Loucy (cell line): ENCODE results near the gene GSG1L.

Experiments used
- H2AFZ ChIP-seq: fragments of 200-600 bp; sonication (generic); 2 replicates; pipeline ENCODE4 v1.6.0; 2016; ENCODE audit warnings: antibody characterized with exemption, mild to moderate bottlenecking, low read length, moderate library complexity
- H3F3A ChIP-seq: fragments of 200-600 bp; 2 replicates; pipeline ENCODE4 v1.6.0; 2016; ENCODE audit warnings: antibody characterized with exemption, low read depth, mild to moderate bottlenecking
- H3K27me3 ChIP-seq: fragments of 200-600 bp; sonication (generic); 2 replicates; pipeline ENCODE4 v1.6.1; 2014; ENCODE audit warnings: low read length, mild to moderate bottlenecking; ENCODE audit not compliant: insufficient read depth, poor library complexity, severe bottlenecking
- H3K36me3 ChIP-seq: fragments of 200-600 bp; sonication (generic); 2 replicates; pipeline ENCODE4 v1.6.1; 2016; ENCODE audit warnings: low read length; ENCODE audit not compliant: insufficient read depth
- H3K4me1 ChIP-seq: fragments of 200-600 bp; sonication (generic); 2 replicates; pipeline ENCODE4 v1.5.1; 2014; ENCODE audit warnings: low read length, mild to moderate bottlenecking; ENCODE audit not compliant: insufficient read depth, poor library complexity, severe bottlenecking
- H3K4me2 ChIP-seq: fragments of 200-600 bp; sonication (generic); 2 replicates; pipeline ENCODE4 v1.6.0; 2014; ENCODE audit warnings: antibody characterized with exemption, low read length, low read depth, mild to moderate bottlenecking; ENCODE audit not compliant: poor library complexity, severe bottlenecking
- H3K4me3 ChIP-seq: fragments of 200-600 bp; sonication (generic); 2 replicates; pipeline ENCODE4 v1.5.1; 2014; ENCODE audit warnings: low read length, mild to moderate bottlenecking, mixed read lengths; ENCODE audit not compliant: poor library complexity, severe bottlenecking
- H3K79me2 ChIP-seq: fragments of 200-600 bp; sonication (generic); 2 replicates; pipeline ENCODE4 v1.6.1; 2014; ENCODE audit warnings: low read length; ENCODE audit not compliant: insufficient read depth
- H3K9ac ChIP-seq: fragments of 200-600 bp; sonication (generic); 2 replicates; pipeline ENCODE4 v1.6.0; 2014; ENCODE audit warnings: mild to moderate bottlenecking, low read depth, low read length, moderate library complexity; ENCODE audit not compliant: poor library complexity, severe bottlenecking
- H3K9me2 ChIP-seq: fragments of 200-600 bp; sonication (generic); replicated peaks from 2 replicates; pipeline ENCODE4 v1.6.1; 2016; ENCODE audit warnings: low read depth, low read length, mixed read lengths
- H3K9me3 ChIP-seq: fragments of 200-600 bp; sonication (generic); 2 replicates; pipeline ENCODE4 v1.6.1; 2014; ENCODE audit warnings: mild to moderate bottlenecking, antibody characterized with exemption, low read length, low read depth; ENCODE audit not compliant: insufficient read depth
- H4K20me1 ChIP-seq: fragments of 200-600 bp; sonication (generic); 2 replicates; pipeline ENCODE4 v1.6.0; 2014; ENCODE audit warnings: antibody characterized with exemption, low read length, mild to moderate bottlenecking; ENCODE audit not compliant: insufficient read depth, poor library complexity, severe bottlenecking
- CTCF ChIP-seq: fragments of 200-600 bp; sonication (generic); conservative IDR thresholded peaks from 2 replicates; pipeline ENCODE4 v1.5.1; 2014; ENCODE audit warnings: mild to moderate bottlenecking, antibody characterized with exemption, low read length
- EZH2phosphoT487 ChIP-seq: fragments of 200-600 bp; IDR thresholded peaks from 2 replicates; pipeline ENCODE4 v1.6.1; 2018; ENCODE audit warnings: antibody characterized with exemption, mild to moderate bottlenecking, moderate library complexity, borderline replicate concordance

Gene GSG1L

GRCh38 chr16:28040039-28040438 is 23.5 kb downstream of the GSG1L start:
- Histone ChIP-seq H3K9me2 (no peaks in the 10 kb centered on the region), H3K4me2 (no peak overlapping the region), H3K27me3 (no peaks in the 10 kb centered on the region), H3K36me3 (no peaks in the 10 kb centered on the region), H2AFZ (no peak overlapping the region), H3K9ac (no peak overlapping the region), H3K9me3 (no peaks in the 10 kb centered on the region; the same call in 1 of the 2 replicates), H3K4me1 (no peaks in the 10 kb centered on the region), H4K20me1 (no peaks in the 10 kb centered on the region), H3K4me3 (no peak overlapping the region), H3F3A (no peaks in the 10 kb centered on the region), H3K79me2 (no peaks in the 10 kb centered on the region)
- TF ChIP-seq EZH2phosphoT487 (no peak), CTCF (no peak)

- H3K9ac ChIP-seq: no peak overlapping the region
- no peaks in the 10 kb centered on the region for H3K4me1 ChIP-seq
- no peaks in the 10 kb centered on the region for H3K79me2 ChIP-seq
- TF ChIP-seq CTCF (no peak), EZH2phosphoT487 (no peak)
- no peak overlapping the region for H2AFZ ChIP-seq
- H3F3A ChIP-seq: no peaks in the 10 kb centered on the region
- no peaks in the 10 kb centered on the region for H3K27me3 ChIP-seq
- no peaks in the 10 kb centered on the region; the same call in 1 of the 2 replicates for H3K9me3 ChIP-seq
- no peaks in the 10 kb centered on the region for H3K36me3 ChIP-seq
- H4K20me1 ChIP-seq: no peaks in the 10 kb centered on the region
- no peak overlapping the region for H3K4me2 ChIP-seq
- no peak overlapping the region for H3K4me3 ChIP-seq
- no peaks in the 10 kb centered on the region for H3K9me2 ChIP-seq
Observed at GRCh38 chr16:28039493-28039892, 24.0 kb downstream of the GSG1L start.

- Histone ChIP-seq H3K4me3 (no peak overlapping the region), H3K27me3 (no peaks in the 10 kb centered on the region), H3F3A (no peaks in the 10 kb centered on the region), H2AFZ (no peak overlapping the region), H4K20me1 (no peaks in the 10 kb centered on the region), H3K4me1 (no peaks in the 10 kb centered on the region), H3K79me2 (no peaks in the 10 kb centered on the region), H3K4me2 (no peak overlapping the region), H3K36me3 (no peaks in the 10 kb centered on the region), H3K9me2 (no peaks in the 10 kb centered on the region), H3K9ac (no peak overlapping the region), H3K9me3 (no peaks in the 10 kb centered on the region)
- TF ChIP-seq CTCF: no peak
- no peak for TF ChIP-seq EZH2phosphoT487
Observed at GRCh38 chr16:28038409-28038808, 25.1 kb downstream of the GSG1L start.
